OCI-LY7 (cell line): ENCODE results near the gene SIPA1L3. TPM values are rescaled to one million over a fixed set of nuclear protein-coding genes. Genes with fewer than 3 reads are reported as not detected.
A peak's percentile ranks its signal among the peaks of the same experiment; 100 is the strongest.

ENCODE experiments used
- BruUV-seq: library from RNA; stranded (reverse); fragments of 400-500 nt; replicated peaks from 2 replicates; lab custom pipeline; 2021; lab: Mats Ljungman, UMichigan
- CTCF ChIA-PET: fragments of 300-600 bp; sonication (Branson Sonifier 250); formaldehyde crosslinking; loops from one replicate; lab custom pipeline; 2022; ENCODE audit warnings: antibody characterized with exemption; ENCODE audit not compliant: unreplicated experiment; lab: Charles Lee
- POLR2A ChIA-PET: fragments of 300-600 bp; sonication (Branson Sonifier 250); formaldehyde crosslinking; loops from one replicate; lab custom pipeline; 2022; ENCODE audit warnings: antibody characterized with exemption; lab: Charles Lee
- DNase-seq: peaks from one replicate; pipeline ENCODE4 v3.0.0-alpha.2; 2015; ENCODE audit warnings: low spot score
- H2AFZ ChIP-seq: fragments of 200-600 bp; sonication (generic), shearing (Covaris generic); 2 replicates; pipeline ENCODE4 v1.6.1; 2014; ENCODE audit warnings: mild to moderate bottlenecking, antibody characterized with exemption, low read length, moderate library complexity
- H3K27ac ChIP-seq: fragments of 200-600 bp; sonication (generic); 2 replicates; pipeline ENCODE4 v1.5.1; 2014; ENCODE audit warnings: mixed run types, low read depth, mild to moderate bottlenecking, moderate library complexity, low read length, inconsistent platforms; ENCODE audit not compliant: poor library complexity, severe bottlenecking
- H3K36me3 ChIP-seq: fragments of 200-600 bp; sonication (generic); 2 replicates; pipeline ENCODE4 v1.6.1; 2014; ENCODE audit warnings: mild to moderate bottlenecking, antibody characterized with exemption, low read length, moderate library complexity, mixed read lengths; ENCODE audit not compliant: insufficient read depth
- H3K4me1 ChIP-seq: fragments of 200-600 bp; sonication (generic); 2 replicates; pipeline ENCODE4 v1.5.1; 2014; ENCODE audit warnings: mild to moderate bottlenecking, low read length; ENCODE audit not compliant: insufficient read depth, poor library complexity, severe bottlenecking
- H3K4me2 ChIP-seq: fragments of 200-600 bp; sonication (generic); 2 replicates; pipeline ENCODE4 v1.6.1; 2014; ENCODE audit warnings: mild to moderate bottlenecking, low read length
- H3K4me3 ChIP-seq: fragments of 200-600 bp; sonication (generic); 2 replicates; pipeline ENCODE4 v1.5.1; 2014; ENCODE audit warnings: mild to moderate bottlenecking, low read depth, low read length; ENCODE audit not compliant: poor library complexity, severe bottlenecking
- H3K79me2 ChIP-seq: fragments of 200-600 bp; sonication (generic); 2 replicates; pipeline ENCODE4 v1.6.1; 2016; ENCODE audit warnings: low read depth, mild to moderate bottlenecking, low read length, moderate library complexity, mixed read lengths; ENCODE audit not compliant: insufficient read depth
- H3K9me2 ChIP-seq: fragments of 200-600 bp; sonication (generic); 2 replicates; pipeline ENCODE4 v1.6.1; 2016; ENCODE audit warnings: mild to moderate bottlenecking, low read length, mixed read lengths; ENCODE audit not compliant: insufficient read depth
- H3K9me3 ChIP-seq: fragments of 200-600 bp; sonication (generic); 2 replicates; pipeline ENCODE4 v1.6.1; 2014; ENCODE audit warnings: mild to moderate bottlenecking, mixed run types, low read length, mixed read lengths
- H4K20me1 ChIP-seq: fragments of 200-600 bp; sonication (generic); 2 replicates; pipeline ENCODE4 v1.6.1; 2014; ENCODE audit warnings: mild to moderate bottlenecking, antibody characterized with exemption, low read length, moderate library complexity, mixed read lengths; ENCODE audit not compliant: insufficient read depth
- EZH2phosphoT487 ChIP-seq: fragments of 200-600 bp; sonication (generic); IDR thresholded peaks from 2 replicates; pipeline ENCODE4 v1.6.1; 2018; ENCODE audit warnings: low read depth, borderline replicate concordance, mild to moderate bottlenecking, mixed run types, antibody characterized with exemption, low read length, moderate library complexity, mixed read lengths
- intact Hi-C: fragments of 100-400 bp; cut with micrococcal nuclease; formaldehyde crosslinking; loops from one replicate; pipeline ENCODE4 v1.10.0; 2022; ENCODE audit not compliant: unreplicated experiment
- total RNA-seq, 2 experiments: library from RNA; depleted of rRNA in 1 of 2; stranded (reverse); fragments of >200 nt in 1 of 2; shearing (Covaris generic) in 1 of 2; gene quantifications; 2 replicates each; pipeline ENCODE4 v1.2.3, GENCODE V29; 2014 to 2022
- TF ChIP-seq, protein P1 (sequence below): fragments of 200-600 bp; sonication (generic); conservative IDR thresholded peaks from 2 replicates; pipeline ENCODE4 v1.5.1; 2014; ENCODE audit warnings: mild to moderate bottlenecking, antibody characterized with exemption, low read length, moderate library complexity, mixed read lengths

The SIPA1L3 gene
- total RNA-seq, 2 experiments from 2014 or later: 21.2 to 84.4 TPM

DNA sequence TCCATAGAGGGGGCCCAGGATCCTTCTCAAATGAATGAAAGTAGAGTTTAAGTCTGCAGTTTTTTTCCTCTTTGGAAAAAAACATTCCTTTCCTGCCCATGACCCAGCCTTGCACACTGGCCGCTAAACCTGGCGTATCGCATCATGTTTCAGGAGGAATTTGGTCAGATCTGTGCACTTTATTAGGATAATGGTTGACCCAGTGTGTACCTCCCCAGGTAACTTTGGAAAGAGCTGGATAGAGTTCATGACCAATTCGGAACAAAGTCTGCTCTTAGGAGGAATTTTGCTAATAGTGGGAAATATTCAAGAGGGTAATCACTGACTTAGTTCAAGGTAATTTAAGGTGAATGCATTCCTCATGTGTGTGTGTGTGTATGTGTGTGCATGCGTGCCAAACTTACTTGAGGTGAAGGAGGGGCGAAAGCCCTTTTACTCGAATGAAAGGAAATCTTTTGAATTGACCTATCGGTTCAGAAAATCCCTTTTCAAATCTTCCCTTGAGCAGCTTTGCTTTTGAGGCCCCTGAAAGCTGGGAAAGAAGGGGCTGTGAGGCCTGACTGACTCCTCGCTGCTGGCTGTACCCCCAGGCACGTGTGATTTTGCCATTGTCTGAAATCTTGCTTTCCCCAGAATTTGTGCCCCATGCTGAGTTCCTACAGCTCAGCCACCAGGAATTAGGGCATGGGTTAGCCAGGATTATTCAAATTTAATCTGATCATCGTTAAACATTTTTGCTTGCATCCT, 46.3 kb downstream of the SIPA1L3 start:
- no peaks in the 10 kb centered on the region for H4K20me1 ChIP-seq
- intact Hi-C loops: no loop called here
- ChIA-PET CTCF (no interaction called here), POLR2A (interaction anchor here (1.1 to 1.7 kb wide), 6 partner anchors 8 to 51 kb away, joined by 3 to 7 read pairs (median 4); no protein-coding TSS in a partner anchor)
- H3K9me3 ChIP-seq: peaks cover 5% of the 10 kb centered on the region; the same call in 1 of the 2 replicates
- peak overlapping the region; percentile 14; the same call in 1 of the 2 replicates for H3K4me2 ChIP-seq
- DNase-seq: no peak
- no peak overlapping the region for H2AFZ ChIP-seq
- no peaks in the 10 kb centered on the region for H3K9me2 ChIP-seq
- no peak overlapping the region for H3K4me3 ChIP-seq
- H3K27ac ChIP-seq: no peak overlapping the region
- peaks cover 16% of the 10 kb centered on the region for H3K36me3 ChIP-seq
- TF ChIP-seq, protein P1, sequence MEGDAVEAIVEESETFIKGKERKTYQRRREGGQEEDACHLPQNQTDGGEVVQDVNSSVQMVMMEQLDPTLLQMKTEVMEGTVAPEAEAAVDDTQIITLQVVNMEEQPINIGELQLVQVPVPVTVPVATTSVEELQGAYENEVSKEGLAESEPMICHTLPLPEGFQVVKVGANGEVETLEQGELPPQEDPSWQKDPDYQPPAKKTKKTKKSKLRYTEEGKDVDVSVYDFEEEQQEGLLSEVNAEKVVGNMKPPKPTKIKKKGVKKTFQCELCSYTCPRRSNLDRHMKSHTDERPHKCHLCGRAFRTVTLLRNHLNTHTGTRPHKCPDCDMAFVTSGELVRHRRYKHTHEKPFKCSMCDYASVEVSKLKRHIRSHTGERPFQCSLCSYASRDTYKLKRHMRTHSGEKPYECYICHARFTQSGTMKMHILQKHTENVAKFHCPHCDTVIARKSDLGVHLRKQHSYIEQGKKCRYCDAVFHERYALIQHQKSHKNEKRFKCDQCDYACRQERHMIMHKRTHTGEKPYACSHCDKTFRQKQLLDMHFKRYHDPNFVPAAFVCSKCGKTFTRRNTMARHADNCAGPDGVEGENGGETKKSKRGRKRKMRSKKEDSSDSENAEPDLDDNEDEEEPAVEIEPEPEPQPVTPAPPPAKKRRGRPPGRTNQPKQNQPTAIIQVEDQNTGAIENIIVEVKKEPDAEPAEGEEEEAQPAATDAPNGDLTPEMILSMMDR: no peak
- TF ChIP-seq EZH2phosphoT487: no peak
- H3K79me2 ChIP-seq: peaks cover 42% of the 10 kb centered on the region
- H3K4me1 ChIP-seq: peaks cover 48% of the 10 kb centered on the region
- no TSS peak for BruUV-seq

DNA sequence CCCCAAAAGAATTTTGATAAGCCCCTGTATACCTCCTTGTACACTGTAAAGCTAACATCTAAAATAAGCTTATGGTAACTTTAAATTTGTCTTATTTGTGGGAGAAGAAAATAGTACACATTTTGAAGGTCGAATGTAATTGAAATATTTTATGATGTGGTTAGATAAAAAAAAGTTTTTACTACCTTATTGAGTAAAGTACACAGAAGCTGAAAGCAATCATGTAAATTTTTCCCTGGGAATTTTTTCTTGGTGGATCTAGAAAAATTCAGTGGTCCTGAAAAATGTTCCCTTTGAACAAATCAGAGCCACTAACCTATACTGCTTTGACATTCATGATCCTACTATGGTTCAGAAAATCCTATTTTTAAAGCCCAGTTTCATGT, 46.9 kb downstream of the SIPA1L3 start:
- Histone ChIP-seq H3K79me2 (peaks cover 48% of the 10 kb centered on the region), H3K9me2 (no peaks in the 10 kb centered on the region), H3K4me1 (peaks cover 50% of the 10 kb centered on the region), H3K36me3 (peaks cover 22% of the 10 kb centered on the region), H2AFZ (no peak overlapping the region), H3K9me3 (peaks cover 10% of the 10 kb centered on the region; the same call in 1 of the 2 replicates), H3K27ac (peak overlapping the region; percentile 8), H3K4me3 (no peak overlapping the region), H4K20me1 (no peaks in the 10 kb centered on the region), H3K4me2 (peak overlapping the region; percentile 14; the same call in 1 of the 2 replicates)
- DNase-seq: no peak
- intact Hi-C loops: no loop called here
- no TSS peak for BruUV-seq
- CTCF ChIA-PET: no interaction called here
- no peak for TF ChIP-seq EZH2phosphoT487
- TF ChIP-seq, protein P1: no peak
- POLR2A ChIA-PET: interaction anchor here (1.1 to 1.7 kb wide), 6 partner anchors 9 to 50 kb away, joined by 3 to 7 read pairs (median 4); no protein-coding TSS in a partner anchor

DNA sequence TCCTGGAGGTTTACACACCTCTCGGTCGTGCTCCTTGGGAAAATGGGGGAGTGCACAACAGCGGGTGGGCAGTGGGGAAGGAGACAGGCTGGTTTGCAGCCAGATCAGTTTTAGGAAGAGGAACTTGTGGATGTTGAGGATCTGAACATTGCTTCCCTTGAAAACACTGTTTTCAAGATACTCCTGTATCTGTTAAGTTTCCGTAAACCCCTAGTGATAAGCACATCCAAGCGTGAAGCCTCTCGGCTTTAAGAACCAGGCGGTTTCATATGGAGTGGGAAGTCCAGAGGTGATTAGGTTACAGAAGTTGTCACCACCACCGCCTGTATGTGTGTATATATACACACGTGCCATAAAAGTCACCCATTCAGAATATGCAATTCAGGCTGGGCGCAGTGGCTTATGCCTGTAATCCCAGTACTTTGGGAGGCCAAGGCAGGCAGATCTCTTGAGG, 47.4 kb downstream of the SIPA1L3 start:
- H3K79me2 ChIP-seq: peaks cover 53% of the 10 kb centered on the region
- peak overlapping the region; percentile 8 for H3K27ac ChIP-seq
- H2AFZ ChIP-seq: no peak overlapping the region
- no peak for DNase-seq
- no peaks in the 10 kb centered on the region for H3K9me2 ChIP-seq
- TF ChIP-seq EZH2phosphoT487: no peak
- TF ChIP-seq, protein P1: no peak
- H3K4me3 ChIP-seq: no peak overlapping the region
- no TSS peak for BruUV-seq
- no peaks in the 10 kb centered on the region for H4K20me1 ChIP-seq
- peaks cover 55% of the 10 kb centered on the region for H3K4me1 ChIP-seq
- intact Hi-C loops: no loop called here
- ChIA-PET POLR2A (interaction anchor here (1.1 to 1.7 kb wide), 4 partner anchors 16 to 50 kb away, joined by 3 to 7 read pairs (median 5); no protein-coding TSS in a partner anchor), CTCF (no interaction called here)
- H3K9me3 ChIP-seq: peaks cover 14% of the 10 kb centered on the region; the same call in 1 of the 2 replicates
- H3K36me3 ChIP-seq: peaks cover 21% of the 10 kb centered on the region
- H3K4me2 ChIP-seq: 0 out of 2 replicates have a peak overlapping the region, but pooled peaks have one; percentile 14
